HL-60 (cell line): ENCODE measurements around the gene TSC22D1.

Experiments
- DNase-seq, 2 experiments: peaks; one replicate each; pipeline ENCODE4 v3.0.0-alpha.2; 2010 to 2020; ENCODE audit warnings: low read depth in 1 of 2, low spot score in 1 of 2
- H3K27ac ChIP-seq: fragments of 250-450 bp; sonication (Bioruptor Pico); replicated peaks from 2 replicates; pipeline ENCODE4 v1.5.1; 2020; ENCODE audit warnings: mild to moderate bottlenecking, moderate library complexity
- H3K27me3 ChIP-seq: fragments of 250-450 bp; sonication (Bioruptor Pico); 2 replicates; pipeline ENCODE4 v1.5.1; 2021; ENCODE audit warnings: mild to moderate bottlenecking, moderate library complexity; ENCODE audit not compliant: insufficient read depth, poor library complexity, severe bottlenecking
- H3K4me3 ChIP-seq: replicated peaks from 2 replicates; pipeline ENCODE4 v1.5.1; 2011; ENCODE audit warnings: mild to moderate bottlenecking, control low read depth, low read length; ENCODE audit not compliant: insufficient read depth
- GABPA ChIP-seq: IDR thresholded peaks from 2 replicates; pipeline ENCODE4 v1.6.1; 2012; ENCODE audit warnings: low read depth
- POLR2AphosphoS5 ChIP-seq: IDR thresholded peaks from 2 replicates; pipeline ENCODE4 v1.6.1; 2012; ENCODE audit warnings: low read depth
- REST ChIP-seq: IDR thresholded peaks from 2 replicates; pipeline ENCODE4 v1.6.1; 2012; ENCODE audit warnings: low read depth; ENCODE audit not compliant: insufficient replicate concordance
- SPI1 ChIP-seq: IDR thresholded peaks from 2 replicates; pipeline ENCODE4 v1.6.1; 2012; ENCODE audit warnings: low read depth, mild to moderate bottlenecking, borderline replicate concordance
- TF ChIP-seq, protein P1 (sequence below): IDR thresholded peaks from one replicate; pipeline ENCODE4 v1.5.1; 2011; ENCODE audit warnings: low read length, control low read depth, inconsistent platforms; ENCODE audit not compliant: insufficient read depth

The TSC22D1 gene

DNA sequence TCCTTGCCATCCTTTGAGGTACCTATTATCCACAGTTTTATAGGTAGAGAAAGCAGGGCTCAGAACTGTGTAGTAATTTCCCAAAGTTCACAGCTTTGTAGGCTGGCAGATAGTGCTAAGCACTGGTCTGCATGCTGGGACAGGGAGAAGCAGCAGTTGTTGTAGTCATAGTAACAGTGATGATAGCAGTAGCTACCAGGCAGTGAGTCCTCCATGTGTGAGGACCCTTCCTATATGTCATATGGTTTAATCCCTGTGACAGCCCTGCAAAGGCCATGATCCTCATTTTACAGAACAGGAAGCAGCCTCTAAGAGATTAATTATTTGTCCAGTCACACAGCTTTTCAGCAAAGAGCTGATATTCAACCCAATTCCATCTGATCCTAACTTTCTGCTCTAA lies 181.5 kb downstream of the TSC22D1 start:
- H3K27me3 ChIP-seq, result peaks cover 7% of the 10 kb centered on the region
- TF ChIP-seq GABPA (no peak), SPI1 (no peak), REST (no peak), POLR2AphosphoS5 (no peak)
- TF ChIP-seq, protein P1, sequence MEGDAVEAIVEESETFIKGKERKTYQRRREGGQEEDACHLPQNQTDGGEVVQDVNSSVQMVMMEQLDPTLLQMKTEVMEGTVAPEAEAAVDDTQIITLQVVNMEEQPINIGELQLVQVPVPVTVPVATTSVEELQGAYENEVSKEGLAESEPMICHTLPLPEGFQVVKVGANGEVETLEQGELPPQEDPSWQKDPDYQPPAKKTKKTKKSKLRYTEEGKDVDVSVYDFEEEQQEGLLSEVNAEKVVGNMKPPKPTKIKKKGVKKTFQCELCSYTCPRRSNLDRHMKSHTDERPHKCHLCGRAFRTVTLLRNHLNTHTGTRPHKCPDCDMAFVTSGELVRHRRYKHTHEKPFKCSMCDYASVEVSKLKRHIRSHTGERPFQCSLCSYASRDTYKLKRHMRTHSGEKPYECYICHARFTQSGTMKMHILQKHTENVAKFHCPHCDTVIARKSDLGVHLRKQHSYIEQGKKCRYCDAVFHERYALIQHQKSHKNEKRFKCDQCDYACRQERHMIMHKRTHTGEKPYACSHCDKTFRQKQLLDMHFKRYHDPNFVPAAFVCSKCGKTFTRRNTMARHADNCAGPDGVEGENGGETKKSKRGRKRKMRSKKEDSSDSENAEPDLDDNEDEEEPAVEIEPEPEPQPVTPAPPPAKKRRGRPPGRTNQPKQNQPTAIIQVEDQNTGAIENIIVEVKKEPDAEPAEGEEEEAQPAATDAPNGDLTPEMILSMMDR, result no peak
- H3K27ac ChIP-seq, result no peak overlapping the region
- no peak overlapping the region for H3K4me3 ChIP-seq
- no peak for DNase-seq

DNA sequence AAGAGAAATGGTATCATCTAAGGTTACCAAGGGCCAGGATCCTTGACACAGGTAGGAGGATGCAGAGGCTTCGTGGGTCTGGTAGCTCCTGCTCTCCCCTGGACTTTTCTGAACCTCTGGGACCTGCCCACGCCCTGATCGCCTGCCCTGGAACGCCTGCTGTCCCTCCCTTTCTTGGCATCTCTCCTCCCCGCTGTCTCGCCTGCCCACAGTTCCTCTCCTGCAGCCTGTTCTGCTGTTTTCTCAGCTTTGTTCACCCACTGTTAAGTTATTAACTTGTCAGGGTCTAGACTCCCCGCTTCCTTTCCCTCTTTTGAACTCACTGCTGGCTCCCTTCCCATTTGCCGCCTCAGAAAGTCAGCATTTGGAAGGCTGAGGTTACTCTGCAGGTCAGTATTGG lies 182.7 kb downstream of the TSC22D1 start:
- no peak for TF ChIP-seq GABPA
- TF ChIP-seq, protein P1, result no peak
- TF ChIP-seq SPI1, result no peak
- no peak for TF ChIP-seq REST
- no peak for TF ChIP-seq POLR2AphosphoS5
- Histone ChIP-seq H3K4me3 (no peak overlapping the region), H3K27ac (no peak overlapping the region), H3K27me3 (peaks cover 7% of the 10 kb centered on the region)
- no peak for DNase-seq

DNA sequence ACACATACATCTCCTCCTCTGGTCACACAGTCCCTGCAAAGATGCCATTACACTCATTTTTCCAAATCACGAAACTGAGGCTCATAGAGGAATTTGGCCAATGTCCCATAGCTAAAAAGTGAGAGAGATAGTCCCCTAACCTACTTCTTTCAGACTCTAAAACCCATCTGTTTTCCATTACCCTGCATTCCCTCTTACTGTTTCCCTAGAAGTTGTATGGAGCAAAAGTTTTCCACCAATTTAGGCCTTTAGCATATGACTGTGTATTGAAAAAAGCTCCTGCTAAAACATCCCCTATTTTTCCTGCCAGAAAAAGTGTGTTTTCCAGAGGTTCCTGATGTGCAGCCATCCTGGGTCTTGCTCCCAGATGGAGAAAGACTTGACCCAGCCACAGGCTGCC lies 186.3 kb downstream of the TSC22D1 start:
- TF ChIP-seq, protein P1, result no peak
- TF ChIP-seq REST, result no peak
- no peak for TF ChIP-seq GABPA
- TF ChIP-seq POLR2AphosphoS5, result no peak
- TF ChIP-seq SPI1, result no peak
- no peak for DNase-seq
- Histone ChIP-seq H3K27ac (no peak overlapping the region), H3K4me3 (no peak overlapping the region), H3K27me3 (peaks cover 7% of the 10 kb centered on the region)
